Trophoblast cell (in vitro differentiated cells and primary cell): ENCODE data around the gene PKD1.

ENCODE experiments used
- DNase-seq, 2 donors: peaks; one replicate each; pipeline ENCODE4 v3.0.0-alpha.2; 2016
- H2AFZ ChIP-seq: 2 replicates; pipeline ENCODE4 v1.6.1; 2013; ENCODE audit warnings: low read length, moderate library complexity, mild to moderate bottlenecking; ENCODE audit not compliant: insufficient read depth, poor library complexity
- H2AK5ac ChIP-seq: 2 replicates; pipeline ENCODE4 v1.6.1; 2013; ENCODE audit warnings: mild to moderate bottlenecking, low read length
- H2BK120ac ChIP-seq: 2 replicates; pipeline ENCODE4 v1.6.1; 2013; ENCODE audit warnings: low read length, mild to moderate bottlenecking, moderate library complexity; ENCODE audit not compliant: insufficient read depth, poor library complexity
- H2BK12ac ChIP-seq: 2 replicates; pipeline ENCODE4 v1.6.1; 2013; ENCODE audit warnings: mild to moderate bottlenecking, low read length, moderate library complexity
- H2BK5ac ChIP-seq: 2 replicates; pipeline ENCODE4 v1.6.1; 2013; ENCODE audit warnings: low read length, low read depth, moderate library complexity, mild to moderate bottlenecking; ENCODE audit not compliant: poor library complexity
- H3K14ac ChIP-seq: 2 replicates; pipeline ENCODE4 v1.6.1; 2013; ENCODE audit warnings: mild to moderate bottlenecking, low read length
- H3K18ac ChIP-seq: 2 replicates; pipeline ENCODE4 v1.6.1; 2013; ENCODE audit warnings: mild to moderate bottlenecking, low read length
- H3K23ac ChIP-seq: 2 replicates; pipeline ENCODE4 v1.6.1; 2013; ENCODE audit warnings: low read length
- H3K27ac ChIP-seq: 2 replicates; pipeline ENCODE4 v1.5.1; 2013; ENCODE audit warnings: low read depth, mild to moderate bottlenecking, inconsistent platforms, low read length, moderate library complexity
- H3K27me3 ChIP-seq: 2 replicates; pipeline ENCODE4 v1.6.1; 2013; ENCODE audit warnings: inconsistent platforms, mild to moderate bottlenecking, low read length, moderate library complexity; ENCODE audit not compliant: insufficient read depth
- H3K36me3 ChIP-seq, 2 experiments: 1 replicate in 1 of 2; 2 replicates in 1 of 2; pipeline ENCODE4 v1.6.1; 2013; ENCODE audit warnings: low read length in 2 of 2, mild to moderate bottlenecking in 2 of 2, moderate library complexity in 1 of 2; ENCODE audit not compliant: insufficient read depth in 2 of 2, control insufficient read depth in 1 of 2
- H3K4ac ChIP-seq: 2 replicates; pipeline ENCODE4 v1.6.1; 2013; ENCODE audit warnings: low read depth, mild to moderate bottlenecking, low read length, moderate library complexity
- H3K4me1 ChIP-seq, 2 experiments: 1 replicate in 1 of 2; 2 replicates in 1 of 2; pipeline ENCODE4 v1.6.1; 2013; ENCODE audit warnings: low read length in 2 of 2, mild to moderate bottlenecking in 2 of 2, moderate library complexity in 1 of 2; ENCODE audit not compliant: insufficient read depth in 2 of 2, control insufficient read depth in 1 of 2
- H3K4me2 ChIP-seq: 2 replicates; pipeline ENCODE4 v1.6.1; 2013; ENCODE audit warnings: inconsistent platforms, mild to moderate bottlenecking, low read length, moderate library complexity
- H3K4me3 ChIP-seq: 2 replicates; pipeline ENCODE4 v1.5.1; 2013; ENCODE audit warnings: mild to moderate bottlenecking, low read depth, low read length, inconsistent platforms
- H3K79me1 ChIP-seq: one replicate; pipeline ENCODE4 v1.6.1; 2013; ENCODE audit warnings: low read length
- H3K79me2 ChIP-seq: 2 replicates; pipeline ENCODE4 v1.6.1; 2013; ENCODE audit warnings: low read length, mild to moderate bottlenecking; ENCODE audit not compliant: control insufficient read depth, insufficient read depth, poor library complexity
- H3K9ac ChIP-seq: 2 replicates; pipeline ENCODE4 v1.6.1; 2013; ENCODE audit warnings: mild to moderate bottlenecking, low read length
- H3K9me3 ChIP-seq: 2 replicates; pipeline ENCODE4 v1.6.1; 2013; ENCODE audit warnings: low read depth, mild to moderate bottlenecking, control low read depth, inconsistent platforms, low read length; ENCODE audit not compliant: insufficient read depth
- H4K12ac ChIP-seq: 2 replicates; pipeline ENCODE4 v1.6.1; 2013; ENCODE audit warnings: low read depth, mild to moderate bottlenecking, low read length, moderate library complexity
- H4K8ac ChIP-seq: 2 replicates; pipeline ENCODE4 v1.6.1; 2013; ENCODE audit warnings: low read depth, mild to moderate bottlenecking, low read length, moderate library complexity
- H4K91ac ChIP-seq: one replicate; pipeline ENCODE4 v1.6.1; 2013; ENCODE audit warnings: low read depth, mild to moderate bottlenecking, low read length, moderate library complexity
- WGBS: extraction: QIAGEN DNeasy Blood & Tissue Kit; methylation state at CpG from one replicate; pipeline ENCODE4 v1.1.7; 2013; ENCODE audit warnings: missing lambda C conversion rate; ENCODE audit not compliant: insufficient read length, insufficient coverage; ENCODE audit errors: extremely low coverage; 5-methylcytosine and 5-hydroxymethylcytosine counted together

Gene PKD1

GRCh38 chr16:2163211-2163881 is 27.6 kb upstream of the PKD1 start:
- Histone ChIP-seq H3K18ac (peak overlapping the region; percentile 30), H3K9me3 (peaks cover 7% of the 10 kb centered on the region), H3K4me2 (no peak overlapping the region), H2BK120ac (no peak overlapping the region), H2AK5ac (no peak overlapping the region), H4K12ac (no peak overlapping the region), H2BK5ac (no peak overlapping the region), H3K23ac (no peak overlapping the region), H3K36me3 (peaks cover 29 to 43% of the 10 kb centered on the region in 2 experiments), H3K4ac (no peak overlapping the region), H2BK12ac (no peak overlapping the region), H3K4me3 (no peak overlapping the region), H3K27ac (no peak overlapping the region), H3K79me2 (peaks cover 18% of the 10 kb centered on the region), H4K8ac (no peak overlapping the region), H3K79me1 (no peaks in the 10 kb centered on the region), H4K91ac (no peak overlapping the region), H2AFZ (no peak overlapping the region), H3K27me3 (no peaks in the 10 kb centered on the region), H3K4me1 (peaks cover 2 to 4% of the 10 kb centered on the region in 2 experiments), H3K14ac (no peak overlapping the region), H3K9ac (no peak overlapping the region)
- WGBS, result no CpG with 5 or more reads among the region's 26 CpGs
- no peak for DNase-seq

- Histone ChIP-seq H3K79me1 (no peaks in the 10 kb centered on the region), H3K4me2 (no peak overlapping the region)
These were observed 27.0 kb upstream of the PKD1 start for GRCh38 chr16:2162676-2163118.

GRCh38 chr16:2161911-2162310 is 26.2 kb upstream of the PKD1 start:
- H3K14ac ChIP-seq, result no peak overlapping the region
- H3K79me1 ChIP-seq, result no peaks in the 10 kb centered on the region
- H2BK12ac ChIP-seq, result no peak overlapping the region
- H3K9me3 ChIP-seq, result peaks cover 7% of the 10 kb centered on the region
- no peak overlapping the region for H4K12ac ChIP-seq
- no peak overlapping the region for H2AFZ ChIP-seq
- no peak overlapping the region for H2BK5ac ChIP-seq
- no peak overlapping the region for H3K23ac ChIP-seq
- H3K27ac ChIP-seq, result no peak overlapping the region
- H4K8ac ChIP-seq, result no peak overlapping the region
- H3K18ac ChIP-seq, result no peak overlapping the region
- no peak overlapping the region for H2AK5ac ChIP-seq
- no peak overlapping the region for H4K91ac ChIP-seq
- peaks cover 6 to 7% of the 10 kb centered on the region in 2 experiments for H3K4me1 ChIP-seq
- H2BK120ac ChIP-seq, result no peak overlapping the region
- no peak for DNase-seq
- H3K9ac ChIP-seq, result no peak overlapping the region
- peaks cover 31% of the 10 kb centered on the region for H3K79me2 ChIP-seq
- no peaks in the 10 kb centered on the region for H3K27me3 ChIP-seq
- WGBS, result no CpG with 5 or more reads among the region's 10 CpGs
- no peak overlapping the region for H3K4ac ChIP-seq
- no peak overlapping the region for H3K4me2 ChIP-seq
- peaks cover 21 to 28% of the 10 kb centered on the region in 2 experiments for H3K36me3 ChIP-seq
- H3K4me3 ChIP-seq, result no peak overlapping the region

More at GRCh38 chr16:2162676-2163118, 27.0 kb upstream of the PKD1 start:
- Histone ChIP-seq H2AK5ac (no peak overlapping the region), H3K4me3 (peak overlapping the region; percentile 0), H3K27ac (no peak overlapping the region), H3K9me3 (peaks cover 7% of the 10 kb centered on the region), H3K27me3 (no peaks in the 10 kb centered on the region), H3K9ac (no peak overlapping the region), H3K18ac (peak overlapping the region; percentile 12), H3K4me1 (peaks cover 2 to 4% of the 10 kb centered on the region in 2 experiments), H3K14ac (no peak overlapping the region), H2BK12ac (no peak overlapping the region), H3K79me2 (peaks cover 24% of the 10 kb centered on the region), H2BK120ac (no peak overlapping the region), H4K91ac (no peak overlapping the region), H2BK5ac (no peak overlapping the region), H4K12ac (no peak overlapping the region), H3K36me3 (peaks cover 27 to 36% of the 10 kb centered on the region in 2 experiments), H3K23ac (no peak overlapping the region), H4K8ac (no peak overlapping the region), H2AFZ (no peak overlapping the region), H3K4ac (no peak overlapping the region)
- WGBS, result no CpG with 5 or more reads among the region's 13 CpGs
- DNase-seq, result no peak

GRCh38 chr16:2160915-2161551 is 25.3 kb upstream of the PKD1 start:
- Histone ChIP-seq H3K27me3 (no peaks in the 10 kb centered on the region), H3K4me2 (no peak overlapping the region), H3K9ac (no peak overlapping the region), H2BK120ac (no peak overlapping the region), H3K14ac (no peak overlapping the region), H2BK5ac (no peak overlapping the region), H3K4me1 (peaks cover 9 to 12% of the 10 kb centered on the region in 2 experiments), H3K18ac (no peak overlapping the region), H3K4ac (peak overlapping the region; percentile 31), H2AFZ (no peak overlapping the region), H3K23ac (no peak overlapping the region), H4K12ac (no peak overlapping the region), H3K36me3 (peaks cover 14 to 21% of the 10 kb centered on the region in 2 experiments), H4K91ac (no peak overlapping the region), H3K4me3 (no peak overlapping the region), H2AK5ac (no peak overlapping the region), H4K8ac (no peak overlapping the region), H3K79me1 (peaks cover 2% of the 10 kb centered on the region), H3K79me2 (peaks cover 39% of the 10 kb centered on the region), H2BK12ac (no peak overlapping the region), H3K9me3 (peaks cover 7% of the 10 kb centered on the region), H3K27ac (no peak overlapping the region)
- no CpG with 5 or more reads among the region's 20 CpGs for WGBS
- DNase-seq, result no peak
